Measurements from ENCODE around the gene RXFP1. TPM values are rescaled to one million over a fixed set of nuclear protein-coding genes. Genes with fewer than 3 reads are reported as not detected.

The RXFP1 gene
- total and polyA plus RNA-seq, 4 donors, result 0.24 to 1.5 (median 0.80) TPM

GRCh38 chr4:158605393-158605792 lies 83.7 kb downstream of the RXFP1 start:
- H3K9ac ChIP-seq (ENCODE audit: low read depth in 1 of 2, low read length in 2 of 2), result no peak overlapping the region
- TF ChIP-seq ATF3 (IDR thresholded peaks at IDR 0.05) (no peak), MAX (IDR thresholded peaks at IDR 0.05) (no peak), RAD21 (IDR thresholded peaks at IDR 0.05) (no peak), FOXA2 (IDR thresholded peaks at IDR 0.05) (no peak), RXRA (IDR thresholded peaks at IDR 0.05) (no peak), CTCF (IDR thresholded peaks at IDR 0.05; ENCODE audit: low read depth, low read length, missing input control) (no peak), SP1 (IDR thresholded peaks at IDR 0.05) (no peak), GABPA (IDR thresholded peaks at IDR 0.05 in 1 of 2, conservative IDR thresholded peaks at IDR 0.05 in 1 of 2) (no peak), TAF1 (conservative IDR thresholded peaks at IDR 0.05) (no peak), YY1 (IDR thresholded peaks at IDR 0.05) (no peak), JUND (IDR thresholded peaks at IDR 0.05) (no peak), HNF4G (IDR thresholded peaks at IDR 0.05) (no peak), HNF4A (conservative IDR thresholded peaks at IDR 0.05) (no peak)
- H3K9me3 ChIP-seq (ENCODE audit: control insufficient read depth in 4 of 4, low read length in 3 of 4), result no peaks in the 10 kb centered on the region
- WGBS, result 73% methylated on average over 6 of the region's 6 CpGs
- H3K27ac ChIP-seq (ENCODE audit: low read depth in 1 of 2, low read length in 2 of 2), result no peak overlapping the region
- H3K36me3 ChIP-seq (ENCODE audit: control insufficient read depth in 4 of 4, insufficient read depth in 3 of 4, low read depth in 1 of 4, low read length in 3 of 4), result no peaks in the 10 kb centered on the region
- H3K4me3 ChIP-seq (ENCODE audit: low read depth in 1 of 3, low read length in 3 of 3), result no peak overlapping the region
- no peaks in the 10 kb centered on the region for H3K4me1 ChIP-seq (ENCODE audit: control insufficient read depth in 4 of 4, insufficient read depth in 4 of 4, low read length in 3 of 4)
- DNase-seq (ENCODE audit: low spot score), result no peak
- H3K27me3 ChIP-seq (ENCODE audit: control insufficient read depth in 4 of 4, insufficient read depth in 4 of 4, low read length in 3 of 4), result no peaks in the 10 kb centered on the region

- TF ChIP-seq RAD21 (IDR thresholded peaks at IDR 0.05) (no peak), EGR1 (IDR thresholded peaks at IDR 0.05; ENCODE audit: low read depth in 2 of 2) (no peak), YY1 (IDR thresholded peaks at IDR 0.05) (no peak), FOXA2 (IDR thresholded peaks at IDR 0.05) (no peak), FOXA1 (IDR thresholded peaks at IDR 0.05) (no peak), JUND (IDR thresholded peaks at IDR 0.05) (no peak), NR2F2 (IDR thresholded peaks at IDR 0.05) (no peak), RXRA (IDR thresholded peaks at IDR 0.05) (no peak), ZBTB33 (IDR thresholded peaks at IDR 0.05) (no peak), REST (IDR thresholded peaks at IDR 0.05) (no peak), TAF1 (conservative IDR thresholded peaks at IDR 0.05) (no peak), ATF3 (IDR thresholded peaks at IDR 0.05) (no peak), GABPA (IDR thresholded peaks at IDR 0.05 in 1 of 2, conservative IDR thresholded peaks at IDR 0.05 in 1 of 2) (no peak), CTCF (IDR thresholded peaks at IDR 0.05; ENCODE audit: low read depth, low read length, missing input control) (no peak), HNF4G (IDR thresholded peaks at IDR 0.05) (no peak)
- no peaks in the 10 kb centered on the region for H3K9me3 ChIP-seq (ENCODE audit: control insufficient read depth in 4 of 4, low read length in 3 of 4)
- H3K36me3 ChIP-seq (ENCODE audit: control insufficient read depth in 4 of 4, insufficient read depth in 3 of 4, low read depth in 1 of 4, low read length in 3 of 4), result no peaks in the 10 kb centered on the region
- no peak overlapping the region for H3K4me3 ChIP-seq (ENCODE audit: low read depth in 1 of 3, low read length in 3 of 3)
- H3K9ac ChIP-seq (ENCODE audit: low read depth in 1 of 2, low read length in 2 of 2), result no peak overlapping the region
- H3K27ac ChIP-seq (ENCODE audit: low read depth in 1 of 2, low read length in 2 of 2), result no peak overlapping the region
- DNase-seq (ENCODE audit: low spot score), result no peak
- no peaks in the 10 kb centered on the region for H3K4me1 ChIP-seq (ENCODE audit: control insufficient read depth in 4 of 4, insufficient read depth in 4 of 4, low read length in 3 of 4)
- H3K27me3 ChIP-seq (ENCODE audit: control insufficient read depth in 4 of 4, insufficient read depth in 4 of 4, low read length in 3 of 4), result no peaks in the 10 kb centered on the region
- 73% methylated on average over 4 of the region's 4 CpGs for WGBS
Observed at GRCh38 chr4:158606969-158607368, 85.3 kb downstream of the RXFP1 start.

All from liver (tissue), 9 donors.